ENCODE measurements around the gene SORCS2. TPM values are rescaled to one million over a fixed set of nuclear protein-coding genes. Genes with fewer than 3 reads are reported as not detected.

The SORCS2 gene
- total RNA-seq, 1 donor from 2014 or later = under 0.01 TPM

- no peak for DNase-seq
Measured at GRCh38 chr4:7309181-7309580, 116.8 kb downstream of the SORCS2 start.

- DNase-seq = no peak
Measured at GRCh38 chr4:7309636-7310390, 117.5 kb downstream of the SORCS2 start.

GRCh38 chr4:7310451-7310850, 118.1 kb downstream of the SORCS2 start:
- DNase-seq = no peak

- no peak for DNase-seq
Measured at GRCh38 chr4:7311205-7311604, 118.9 kb downstream of the SORCS2 start.

GRCh38 chr4:7312691-7313090, 120.4 kb downstream of the SORCS2 start:
- no peak for DNase-seq

GRCh38 chr4:7313347-7313811, 121.0 kb downstream of the SORCS2 start:
- no peak for DNase-seq

GRCh38 chr4:7313991-7314390, 121.7 kb downstream of the SORCS2 start:
- no peak for DNase-seq

- no peak for DNase-seq
Measured at GRCh38 chr4:7315286-7315685, 122.9 kb downstream of the SORCS2 start.

GRCh38 chr4:7315935-7316334, 123.6 kb downstream of the SORCS2 start:
- no peak for DNase-seq

GRCh38 chr4:7319024-7319423, 126.7 kb downstream of the SORCS2 start:
- no peak for DNase-seq

GRCh38 chr4:7320206-7320797, 128.0 kb downstream of the SORCS2 start:
- DNase-seq = no peak

GRCh38 chr4:7322166-7322991, 130.0 kb downstream of the SORCS2 start:
- no peak for DNase-seq

- DNase-seq = no peak
Measured at GRCh38 chr4:7323461-7323871, 131.1 kb downstream of the SORCS2 start.

GRCh38 chr4:7323872-7324650, 131.7 kb downstream of the SORCS2 start:
- no peak for DNase-seq

- DNase-seq = no peak
Measured at GRCh38 chr4:7324651-7325121, 132.3 kb downstream of the SORCS2 start.

- no peak for DNase-seq
Measured at GRCh38 chr4:7325541-7325940, 133.2 kb downstream of the SORCS2 start.

- no peak for DNase-seq
Measured at GRCh38 chr4:7326306-7326692, 134.0 kb downstream of the SORCS2 start.

GRCh38 chr4:7326693-7327340, 134.5 kb downstream of the SORCS2 start:
- peak; percentile 8 for DNase-seq

GRCh38 chr4:7327341-7327885, 135.1 kb downstream of the SORCS2 start:
- no peak for DNase-seq

GRCh38 chr4:7328162-7328912, 136.0 kb downstream of the SORCS2 start:
- no peak for DNase-seq

All from dermis blood vessel endothelial cell (primary cell).